ENCODE results near the gene SOX10.

SOX10 gene

DNA sequence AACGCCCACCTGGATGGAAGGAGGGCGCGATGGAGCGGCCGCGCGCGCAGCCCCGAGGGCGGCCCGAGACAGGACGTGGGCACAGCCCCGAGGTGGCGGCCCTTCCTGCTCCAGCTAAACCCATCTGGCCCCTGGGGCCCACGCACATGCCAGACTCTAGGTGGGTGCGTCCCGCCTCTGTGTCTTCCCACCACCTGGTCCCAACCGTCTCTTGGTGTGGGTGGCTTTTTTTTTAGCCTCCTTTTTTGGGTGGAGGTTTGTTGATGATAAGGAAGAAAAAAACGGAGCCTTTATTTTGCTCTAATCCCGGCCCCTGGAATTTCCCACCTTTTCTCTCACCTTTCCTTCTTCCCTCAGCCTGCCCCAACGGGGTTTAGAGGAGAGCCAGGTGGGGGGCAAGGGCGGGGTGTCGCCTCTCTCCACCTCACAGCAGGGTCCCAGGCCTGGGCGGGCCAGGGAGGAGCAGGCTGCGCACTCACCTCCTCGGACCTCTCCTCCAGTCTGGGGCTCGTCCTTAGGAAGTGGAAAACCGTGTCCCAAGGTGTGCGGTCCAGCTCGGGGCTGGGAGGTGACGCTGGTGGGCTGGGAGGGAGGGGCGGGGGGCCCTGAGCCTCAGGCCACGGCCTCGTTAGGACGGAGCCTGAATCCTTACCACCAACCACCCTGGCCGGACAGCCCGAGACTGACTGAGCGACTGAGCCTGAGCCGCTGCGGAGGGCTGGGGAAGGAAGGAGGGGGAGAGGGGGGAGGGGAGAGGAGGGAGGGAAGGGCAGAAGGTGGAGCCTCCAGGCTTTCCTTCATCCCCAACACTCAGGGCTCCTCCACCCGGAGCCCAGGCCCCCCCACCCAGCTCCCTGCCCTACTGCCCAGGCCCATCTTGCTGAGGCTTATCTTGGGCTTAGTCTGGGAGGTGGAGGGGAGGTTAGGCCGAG is at the start of gene SOX10:
SOX10 (minus strand) TSS at position 696 of the 932 bp plus-strand sequence. CDS start 771 bp downstream, outside the sequence.
- DNase-seq: no peak

DNA sequence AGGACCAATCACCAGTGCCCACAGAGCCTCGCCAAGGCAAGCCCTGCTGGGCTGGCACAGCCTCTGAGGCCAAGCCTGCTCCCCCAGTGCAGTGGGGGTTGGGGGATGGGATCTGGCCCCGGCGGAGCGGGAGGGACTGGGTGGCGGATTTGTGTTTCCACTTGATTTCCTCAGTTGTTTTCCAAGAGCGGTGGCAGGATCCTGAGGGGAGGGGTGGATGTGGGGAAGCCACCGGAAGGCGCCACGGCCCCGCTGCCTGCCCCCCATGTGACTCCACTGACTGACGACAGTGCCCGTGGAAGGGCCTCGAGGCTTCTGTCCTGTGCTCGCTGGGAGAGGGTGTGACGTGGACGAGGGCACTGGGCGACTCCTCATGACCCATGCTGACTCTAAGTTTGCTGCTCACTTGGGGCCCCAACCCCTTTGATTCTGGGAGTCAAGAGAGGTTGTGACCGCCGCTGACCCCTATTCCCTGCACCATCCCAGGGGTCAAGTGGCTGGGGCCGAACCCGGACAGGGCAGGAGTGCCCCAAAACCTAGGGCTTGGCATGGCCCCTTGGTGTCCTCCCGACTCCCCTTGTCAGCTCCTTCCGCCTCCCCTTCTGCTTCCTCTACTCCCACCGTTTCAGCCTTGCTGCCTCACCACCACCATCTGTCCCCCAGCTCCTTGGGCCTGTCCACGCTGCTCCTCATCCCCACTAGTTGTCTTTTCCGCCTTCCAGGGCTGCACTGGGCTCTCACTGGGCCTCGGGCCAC is 49.3 kb upstream of the SOX10 start:
- DNase-seq: no peak

DNA sequence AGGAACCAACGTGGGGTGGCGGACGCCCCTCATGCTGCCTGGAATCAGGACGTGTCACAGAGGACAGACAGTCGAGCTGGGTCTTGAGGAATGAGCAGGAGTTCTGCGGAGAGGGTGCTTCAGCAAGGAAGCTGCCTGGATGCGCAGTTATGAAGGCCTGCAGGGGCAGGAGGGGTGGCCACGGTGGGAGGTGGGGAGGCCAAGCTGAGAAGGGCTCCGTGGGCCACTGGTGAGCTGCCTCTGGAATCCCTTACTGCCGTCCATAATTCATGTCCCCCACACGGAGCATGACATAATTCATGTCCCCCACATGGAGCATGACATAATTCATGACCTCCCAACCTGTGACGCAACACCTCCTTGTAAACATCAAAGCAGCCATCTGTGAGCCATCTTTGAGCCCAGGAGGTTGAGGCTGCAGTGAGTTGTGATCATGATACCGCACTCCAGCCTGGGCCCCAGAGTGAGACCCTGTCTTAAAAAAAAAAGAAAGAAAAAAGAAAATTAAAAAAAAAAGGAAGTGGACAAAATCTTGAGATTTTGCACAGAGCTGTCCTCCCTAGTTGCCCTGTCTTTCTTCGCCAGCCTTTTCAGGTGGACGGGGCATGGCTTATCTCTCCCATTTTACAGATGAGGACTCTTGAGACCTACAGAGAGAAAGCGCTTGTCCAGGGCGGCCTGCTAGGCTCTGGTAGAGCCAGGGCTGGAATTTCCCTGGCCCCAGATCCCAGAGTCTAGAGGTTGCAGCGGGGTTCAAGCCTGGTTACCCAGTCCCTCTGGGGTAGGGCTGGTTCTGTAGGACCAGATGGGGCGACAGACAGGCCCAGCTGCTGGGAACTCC is 48.5 kb upstream of the SOX10 start:
- DNase-seq: no peak

DNA sequence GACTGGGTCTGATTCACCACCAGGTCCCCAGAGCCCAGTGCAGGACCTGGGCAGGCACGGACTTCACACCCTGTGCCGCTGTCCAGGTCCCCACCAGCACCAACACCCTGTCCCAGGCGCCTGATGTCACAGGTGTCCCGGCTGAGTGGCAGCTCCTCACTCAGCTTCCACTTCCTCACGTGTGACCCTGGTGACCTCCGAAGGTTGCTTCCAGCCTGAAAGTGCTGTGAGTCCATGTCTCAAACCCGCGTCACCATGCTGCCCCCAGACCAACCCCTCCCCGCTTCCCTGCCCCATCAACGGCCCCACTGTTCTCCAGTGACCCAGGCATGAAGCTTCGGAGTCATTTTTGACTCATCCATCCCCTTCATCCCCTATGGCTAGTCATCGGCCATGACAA is 47.1 kb upstream of the SOX10 start:
- no peak for DNase-seq

DNA sequence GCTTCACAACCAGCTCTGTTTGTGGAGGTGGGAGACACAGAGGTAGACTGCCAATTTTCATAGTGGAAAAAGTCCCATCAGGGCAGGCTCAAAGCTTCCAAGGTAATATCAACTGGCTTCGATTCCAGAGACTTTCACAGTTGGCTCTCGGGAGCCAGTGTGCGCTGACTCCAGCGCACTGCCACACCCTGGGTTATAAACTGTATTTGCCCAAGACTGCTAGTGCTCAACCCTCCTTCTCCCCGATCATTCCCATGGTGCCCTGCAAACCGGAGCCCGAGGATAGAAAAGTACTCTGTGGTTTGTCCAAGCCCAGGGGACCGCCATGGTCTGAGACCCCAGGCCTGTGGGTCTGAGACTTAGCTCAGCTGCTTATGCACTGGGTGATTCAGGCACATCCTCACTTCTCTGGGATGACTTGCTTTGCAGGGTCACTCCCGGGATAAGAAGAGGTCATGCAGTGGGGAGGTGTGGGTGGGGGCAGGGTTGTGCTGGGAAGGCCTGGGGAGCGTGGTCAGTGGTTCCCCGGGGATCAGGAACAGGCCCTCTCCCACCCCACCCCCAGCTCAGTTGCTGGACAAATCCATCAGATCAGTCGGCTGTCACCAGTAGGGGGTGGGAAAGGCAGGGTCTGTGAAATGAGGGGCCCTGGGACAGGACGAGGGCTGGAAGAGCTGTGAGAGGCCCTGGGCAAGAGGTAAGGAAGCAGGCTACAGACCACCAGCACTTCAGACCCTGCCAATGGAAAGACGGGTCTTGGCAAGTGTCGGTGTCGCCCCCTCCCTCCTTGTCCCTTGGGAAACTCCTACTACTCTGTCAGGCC is 46.2 kb upstream of the SOX10 start:
- no peak for DNase-seq

DNA sequence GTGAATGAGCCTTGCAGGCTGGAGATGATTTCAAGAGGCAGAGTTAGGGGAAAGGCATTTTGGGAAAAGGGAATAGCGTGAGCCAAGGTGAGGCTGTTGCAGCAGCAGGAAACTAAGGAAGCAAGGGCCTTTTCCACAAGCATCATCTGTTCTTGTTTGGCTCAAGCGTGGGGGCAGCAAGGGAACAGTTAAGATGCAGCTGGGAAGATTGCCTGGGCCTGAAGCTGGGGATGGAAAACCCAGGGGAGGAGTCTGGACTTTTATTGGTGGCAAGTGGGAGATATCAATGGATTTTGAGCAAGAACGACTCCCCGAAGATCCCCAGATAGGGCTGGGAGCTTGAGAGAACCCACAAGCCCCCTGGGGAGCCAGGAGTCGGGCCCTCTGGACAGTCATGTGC is 45.5 kb upstream of the SOX10 start:
- no peak for DNase-seq

DNA sequence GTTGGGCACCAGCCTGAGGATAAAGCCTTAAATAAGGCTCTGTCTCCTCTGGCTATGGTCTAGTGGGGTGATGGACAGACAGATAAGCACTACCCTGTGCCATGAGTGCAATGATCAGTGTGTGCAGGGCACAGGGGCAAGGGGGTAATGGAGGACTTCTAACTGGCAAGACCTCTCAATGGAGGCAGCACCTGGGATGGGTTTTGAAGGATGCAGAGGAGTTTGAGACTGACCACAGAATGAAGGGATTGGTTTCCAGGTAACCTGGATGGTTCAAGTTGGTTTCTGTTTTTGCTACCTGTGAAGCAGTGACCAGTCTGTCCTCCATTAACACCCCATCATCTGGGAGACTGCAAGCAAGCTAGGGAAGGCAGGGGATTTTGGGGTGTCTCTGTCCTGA is 45.0 kb upstream of the SOX10 start:
- DNase-seq: no peak

DNA sequence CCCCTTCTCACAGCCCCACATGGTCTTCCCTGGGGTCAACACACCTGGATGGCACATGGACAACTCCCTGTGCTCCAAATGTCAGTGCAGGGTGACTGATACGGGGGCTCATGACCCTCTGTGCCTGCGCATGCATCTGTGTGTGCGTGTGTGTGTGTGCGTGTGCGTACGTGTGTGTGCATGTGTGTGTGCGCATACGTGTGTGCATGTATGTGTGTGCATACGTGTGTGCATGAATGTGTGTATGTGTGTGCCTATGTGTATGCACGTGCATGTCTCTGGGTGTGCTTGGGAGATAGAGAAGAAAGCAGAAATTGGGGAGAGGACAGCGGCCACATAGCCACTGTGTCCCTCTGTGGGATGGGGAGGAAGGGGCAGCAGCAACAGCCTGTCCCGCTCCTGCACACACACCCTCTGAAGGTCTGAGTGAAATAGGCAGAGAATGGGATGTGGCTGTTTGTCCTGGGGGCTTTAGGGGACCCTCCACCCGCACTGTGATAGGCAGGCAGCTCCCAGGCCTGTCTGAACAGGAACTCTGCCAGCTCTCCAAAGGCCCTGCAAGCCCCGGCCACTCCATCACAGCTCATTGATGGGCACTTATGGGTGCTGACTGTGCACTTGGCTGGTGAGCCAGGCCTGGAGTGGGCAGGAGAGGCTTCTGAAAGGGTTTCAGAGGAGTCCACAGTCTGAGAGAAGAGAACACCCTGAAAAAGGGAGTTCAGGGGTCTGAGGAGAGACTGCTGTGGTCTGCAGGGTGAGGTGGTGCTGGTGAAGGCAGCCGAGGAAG is 44.2 kb upstream of the SOX10 start:
- DNase-seq: no peak

DNA sequence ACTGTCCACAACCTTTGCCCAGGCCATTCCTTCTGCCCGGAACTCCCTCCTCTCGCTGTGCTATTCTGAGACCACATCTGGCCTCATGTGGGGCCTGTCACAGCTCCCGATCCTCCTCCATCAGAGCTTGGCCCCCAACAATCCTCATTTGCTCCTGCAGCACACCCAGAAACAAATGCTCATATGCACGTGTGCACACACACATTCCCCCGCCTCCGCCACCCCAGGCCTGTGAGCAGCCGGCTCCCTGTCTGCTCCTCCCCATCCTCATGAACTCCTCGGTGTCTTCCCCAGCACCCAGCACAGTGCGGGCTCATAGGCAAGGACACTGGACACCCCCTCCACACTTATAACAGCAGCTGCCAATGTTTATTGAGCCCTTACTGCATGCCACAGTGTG is 43.1 kb upstream of the SOX10 start:
- no peak for DNase-seq

DNA sequence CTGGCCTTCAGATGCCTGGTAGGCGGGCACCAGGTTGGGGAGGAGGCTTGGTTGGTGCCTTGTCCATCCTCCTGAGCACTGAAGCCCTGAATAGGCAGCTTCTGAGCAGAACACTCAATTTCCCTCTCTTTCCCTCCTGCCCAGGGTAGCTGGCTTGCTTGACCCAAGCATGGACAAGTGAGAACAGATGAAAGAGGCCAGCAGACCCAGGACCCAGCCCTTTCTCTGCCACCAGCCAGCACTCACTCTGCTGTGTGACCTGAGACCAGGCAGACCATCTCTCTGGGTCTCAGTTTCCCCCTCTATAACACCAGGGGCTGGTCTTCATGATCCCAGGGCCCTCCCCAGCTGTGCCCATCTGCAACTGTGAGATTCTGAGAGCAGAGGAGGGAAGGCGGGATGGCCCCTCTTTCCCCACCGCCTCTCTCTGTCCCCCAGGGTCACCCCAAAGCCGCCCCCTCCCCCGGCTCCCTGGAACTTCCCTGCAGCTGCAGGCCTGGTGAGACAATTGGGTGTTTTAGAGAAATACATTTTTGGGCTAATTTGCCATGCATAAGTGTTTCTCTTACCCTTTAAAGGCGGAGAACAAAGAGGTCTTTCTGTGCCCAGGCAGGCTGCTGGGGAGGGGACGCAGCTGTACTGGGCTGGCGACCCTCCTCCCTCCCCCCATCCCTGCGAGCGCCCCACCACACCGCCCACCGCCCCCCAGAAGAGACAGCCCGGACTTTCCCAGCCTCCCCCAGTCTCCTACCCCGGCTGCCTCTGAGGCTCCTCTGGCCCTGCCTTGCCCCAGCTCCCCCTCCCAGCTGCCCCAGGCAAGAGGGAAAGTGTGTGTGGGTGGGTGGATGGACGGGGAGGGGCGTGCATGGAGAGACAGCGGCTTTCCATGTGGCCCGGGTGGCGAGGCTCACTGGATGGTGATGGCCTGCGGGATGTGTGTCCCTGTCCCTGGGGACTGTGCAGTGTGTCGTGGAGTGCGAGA is 42.1 kb upstream of the SOX10 start:
- no peak for DNase-seq

DNA sequence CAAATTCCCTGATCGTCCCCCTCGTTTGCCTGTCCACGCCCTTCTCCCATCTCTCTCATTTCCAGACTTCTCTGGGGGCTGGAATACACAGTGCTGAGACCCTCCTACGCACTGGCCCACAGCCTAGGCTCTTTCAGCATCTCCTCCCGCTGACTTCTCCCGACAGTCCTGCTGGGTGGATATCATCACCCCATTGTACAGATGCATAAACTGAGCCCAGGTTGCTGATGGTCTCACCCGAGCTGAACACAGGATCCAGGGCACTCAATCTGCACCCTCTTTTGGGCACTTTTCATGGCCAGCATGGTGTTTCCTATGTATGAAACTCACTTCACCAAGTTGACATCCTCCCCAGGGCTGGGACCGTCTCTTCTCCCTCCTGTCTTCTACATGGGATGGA is 41.2 kb upstream of the SOX10 start:
- no peak for DNase-seq

DNA sequence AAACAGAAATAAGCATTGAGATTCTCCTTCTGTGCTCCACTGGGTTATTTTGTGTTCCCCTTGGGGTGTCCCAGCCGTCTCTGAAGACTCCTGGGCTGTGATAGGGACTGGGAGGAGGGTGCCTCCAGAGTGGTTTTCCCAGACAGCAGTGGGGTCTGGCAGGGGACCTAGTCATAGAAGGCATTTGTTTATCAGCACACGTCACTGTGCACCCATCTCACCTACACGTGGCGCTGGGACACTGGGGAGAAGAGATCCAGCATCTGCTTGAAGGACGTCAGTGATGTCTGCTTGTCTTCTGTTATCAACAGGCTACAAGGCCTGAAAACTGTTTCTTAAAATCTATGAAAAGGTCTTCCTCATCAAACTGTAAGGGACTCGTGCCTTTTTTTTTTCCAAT is 38.7 kb upstream of the SOX10 start:
- DNase-seq: no peak

DNA sequence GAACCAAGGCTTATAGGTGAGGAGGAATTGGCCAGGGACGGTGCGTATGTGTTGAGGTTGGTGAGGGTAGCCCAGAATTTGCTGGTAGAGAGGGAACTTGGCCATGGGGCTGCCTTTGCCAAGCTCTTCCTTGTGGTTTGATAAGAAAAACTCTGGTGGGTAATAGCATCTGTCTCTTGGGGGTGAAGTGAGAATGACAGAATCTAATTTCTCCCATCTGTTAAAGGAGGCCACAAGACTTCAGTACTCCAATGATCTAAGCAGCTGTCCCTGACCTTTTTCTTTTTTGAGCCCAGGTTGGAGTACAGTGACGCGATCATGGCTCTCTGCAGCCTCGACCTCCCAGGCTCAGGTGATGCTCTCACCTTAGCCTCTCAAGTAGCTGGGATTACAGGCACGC is 36.9 kb upstream of the SOX10 start:
- DNase-seq: no peak

DNA sequence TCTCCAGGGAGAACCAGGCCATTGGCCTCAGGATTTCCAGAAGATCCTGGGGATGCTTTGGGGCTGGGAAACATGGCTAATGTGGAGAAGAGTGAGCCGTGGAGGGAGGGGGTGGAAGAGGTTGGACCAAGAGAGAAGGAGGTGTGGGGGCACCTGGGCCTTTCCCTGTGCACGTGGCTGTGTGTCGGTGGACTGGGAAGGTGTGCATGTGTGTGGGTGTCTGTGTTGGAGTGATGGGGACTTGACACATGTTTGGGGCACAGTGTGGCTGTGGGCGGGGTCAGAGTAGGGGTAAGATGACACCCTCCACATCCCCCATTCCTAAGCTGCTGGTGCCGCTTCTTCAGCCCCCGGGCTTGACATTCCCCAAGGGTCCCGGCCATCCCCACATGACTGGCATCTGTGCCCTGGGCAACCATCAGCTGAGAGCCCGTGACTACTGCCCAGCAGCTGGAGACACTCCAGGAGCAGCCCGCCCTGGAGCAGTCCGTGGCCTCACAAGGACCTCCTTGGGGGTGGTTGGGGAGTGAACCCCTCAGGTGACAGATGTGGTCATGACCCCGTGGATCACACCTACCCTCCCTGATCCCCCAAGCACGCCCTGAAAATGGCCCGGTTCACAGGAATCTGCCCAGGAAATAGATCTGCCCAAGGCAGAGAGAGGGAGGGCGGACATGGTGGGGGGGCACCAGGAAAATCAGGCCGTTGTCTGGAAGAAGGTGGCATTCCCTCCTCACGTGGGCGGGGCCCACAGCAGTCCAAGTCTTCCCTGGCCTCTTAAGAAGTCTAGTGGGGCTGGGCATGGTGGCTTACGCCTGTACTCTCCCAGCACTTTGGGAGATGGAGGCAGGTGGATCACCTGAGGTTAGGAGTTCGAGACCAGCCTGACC is 34.8 kb upstream of the SOX10 start:
- no peak for DNase-seq

DNA sequence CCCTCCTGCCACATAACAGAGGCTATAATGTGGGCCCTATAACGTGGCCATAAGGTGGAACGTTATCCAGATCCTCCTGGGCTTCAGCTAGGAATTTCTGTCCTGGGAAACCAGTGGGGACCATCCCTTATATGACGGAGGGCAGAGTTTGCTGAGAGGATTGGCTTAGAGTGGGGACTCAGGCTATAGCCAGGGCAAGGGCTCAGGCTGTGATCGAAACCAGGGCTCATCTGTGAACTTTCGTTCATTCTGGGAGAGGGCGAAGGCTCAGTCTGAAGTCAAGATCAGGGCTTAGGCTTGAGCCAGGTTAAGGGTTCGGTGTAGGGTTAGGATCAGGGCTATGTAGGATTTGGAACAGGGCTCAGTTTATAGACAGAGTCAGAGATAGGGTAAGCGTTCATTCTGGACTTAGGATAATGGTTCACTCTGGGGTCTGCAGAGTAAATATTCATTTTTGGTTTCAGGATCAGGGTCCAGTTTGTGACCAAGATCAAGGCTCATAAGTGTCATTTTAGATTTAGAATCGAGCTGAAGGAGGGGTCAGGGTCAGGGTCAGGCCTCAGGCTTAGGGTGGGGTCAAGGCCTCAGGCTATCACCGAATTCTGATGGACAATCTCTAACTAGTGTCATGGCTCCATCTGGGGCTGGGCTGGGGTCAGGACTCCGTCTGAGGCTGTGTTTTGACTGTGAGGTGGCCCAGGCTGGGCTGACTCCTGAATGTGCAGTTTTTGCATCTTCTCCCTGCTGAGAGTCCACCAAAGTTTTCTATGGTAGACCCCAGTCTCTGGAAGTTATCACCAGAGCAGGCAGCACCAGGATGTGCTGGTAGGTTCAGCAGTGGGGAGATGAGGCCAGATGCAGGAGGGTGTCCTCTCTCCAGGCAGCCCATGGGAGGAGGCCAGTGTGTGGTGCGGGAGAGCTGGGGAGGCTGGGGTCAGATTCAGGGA is 33.9 kb upstream of the SOX10 start:
- DNase-seq: no peak

DNA sequence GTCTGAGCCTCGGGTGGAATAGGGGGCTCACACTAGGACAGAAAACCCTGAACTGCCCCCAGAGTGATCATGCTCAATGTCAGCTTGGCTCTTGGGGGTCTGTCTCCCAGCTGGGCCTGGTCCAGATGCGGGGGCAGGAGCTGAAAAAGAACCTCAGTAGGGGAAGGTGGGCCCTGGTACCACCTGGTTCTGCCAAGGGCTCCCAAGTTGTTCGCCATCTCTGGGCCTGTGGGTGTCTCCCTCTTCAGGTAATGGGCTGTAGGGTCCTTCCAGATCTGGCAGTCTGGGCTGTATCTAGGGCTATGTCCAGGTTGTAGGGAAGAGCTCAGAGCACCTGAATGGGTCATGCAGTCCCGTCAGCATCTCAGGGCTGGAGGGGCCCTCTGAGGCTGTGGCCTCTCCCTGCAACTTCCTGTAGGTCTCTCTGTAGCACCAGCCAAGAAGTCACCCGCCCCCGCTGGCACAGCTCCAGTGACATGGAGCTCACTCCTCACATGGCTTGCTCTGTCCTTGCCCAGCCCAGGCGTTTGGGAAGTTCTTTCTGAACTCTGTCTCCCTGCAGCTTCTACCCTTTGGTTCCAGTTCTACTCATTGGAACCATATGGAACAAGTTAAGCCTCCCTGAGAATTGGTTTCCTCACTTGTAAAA is 33.0 kb upstream of the SOX10 start:
- DNase-seq: no peak
